ENCODE measurements around the gene ATG13. TPM values are rescaled to one million over a fixed set of nuclear protein-coding genes. Genes with fewer than 3 reads are reported as not detected.
"Not testable (repeated sequence)": the region's sequence is repeated elsewhere in the genome, so short reads cannot be mapped to it uniquely, and the experiment has no call there.

Gene ATG13
- total RNA-seq, 2 donors from 2014 or later = 51.4 to 52.1 TPM

DNA sequence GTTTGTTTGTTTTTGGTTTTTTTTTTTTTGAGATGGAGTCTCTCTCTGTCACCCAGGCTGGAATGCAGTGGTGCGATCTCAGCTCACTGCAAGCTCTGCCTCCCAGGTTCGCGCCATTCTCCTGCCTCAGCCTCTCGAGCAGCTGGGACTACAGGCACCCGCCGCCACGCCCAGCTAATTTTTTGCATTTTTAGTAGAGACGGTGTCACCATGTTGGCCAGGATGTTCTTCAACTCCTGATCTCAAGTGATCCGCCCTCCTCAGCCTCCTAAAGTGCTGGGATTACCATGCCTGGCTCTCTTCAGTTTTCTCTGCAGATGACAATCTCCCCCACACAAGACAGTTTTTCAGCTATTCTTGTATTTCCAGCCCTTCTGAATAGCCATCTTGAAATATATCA, 92.0 kb downstream of the ATG13 start:
- DNase-seq; intact Hi-C loops (cut with DNase I); ATAC-seq: not testable (repeated sequence)

DNA sequence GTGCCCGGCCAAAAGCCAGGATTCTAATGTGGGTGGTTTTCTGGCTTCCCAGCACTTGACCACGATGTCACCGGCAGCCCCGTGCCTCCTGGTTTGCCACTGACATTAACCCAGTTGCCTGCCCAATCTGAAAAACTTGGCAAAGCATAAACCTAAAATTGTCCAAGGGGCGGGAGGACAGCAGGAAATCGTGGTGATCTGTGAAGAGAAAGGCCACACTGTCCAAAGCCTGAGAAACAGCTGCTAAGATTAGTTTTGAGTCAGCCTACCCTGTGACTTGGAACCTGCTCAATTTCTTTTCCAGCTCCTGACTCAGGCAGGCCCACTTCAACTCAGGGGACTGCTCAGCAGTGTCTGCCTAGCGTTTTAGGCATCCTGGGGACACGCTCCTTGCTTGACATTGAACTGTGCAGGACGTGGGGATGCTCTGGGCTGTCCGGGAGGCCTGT, 93.5 kb downstream of the ATG13 start:
- DNase-seq (peak; percentile 66), ATAC-seq (peak; percentile 97)
- intact Hi-C loops (cut with DNase I) = no loop called here

DNA sequence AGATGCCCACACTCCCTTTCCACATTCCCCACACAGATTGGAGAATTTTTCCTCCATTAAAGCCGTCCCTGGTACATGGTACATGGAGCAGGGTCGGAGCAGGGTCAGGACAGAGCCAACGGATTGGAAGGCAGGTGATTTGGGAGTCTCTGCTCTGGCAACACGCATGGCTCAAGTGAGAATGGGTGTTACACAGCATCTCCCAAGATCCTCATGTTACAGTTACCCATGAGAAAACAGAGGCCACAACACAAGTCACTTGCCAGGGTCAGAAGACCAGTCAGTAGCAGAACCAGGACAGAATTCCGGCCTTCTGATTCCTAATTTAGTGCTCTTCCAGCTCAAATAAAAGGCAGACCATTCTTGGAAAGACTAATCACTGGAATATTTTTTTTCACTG, 94.0 kb downstream of the ATG13 start:
- ATAC-seq (peak; percentile 32 to 42), DNase-seq (no peak)
- intact Hi-C loops (cut with DNase I) = no loop called here

DNA sequence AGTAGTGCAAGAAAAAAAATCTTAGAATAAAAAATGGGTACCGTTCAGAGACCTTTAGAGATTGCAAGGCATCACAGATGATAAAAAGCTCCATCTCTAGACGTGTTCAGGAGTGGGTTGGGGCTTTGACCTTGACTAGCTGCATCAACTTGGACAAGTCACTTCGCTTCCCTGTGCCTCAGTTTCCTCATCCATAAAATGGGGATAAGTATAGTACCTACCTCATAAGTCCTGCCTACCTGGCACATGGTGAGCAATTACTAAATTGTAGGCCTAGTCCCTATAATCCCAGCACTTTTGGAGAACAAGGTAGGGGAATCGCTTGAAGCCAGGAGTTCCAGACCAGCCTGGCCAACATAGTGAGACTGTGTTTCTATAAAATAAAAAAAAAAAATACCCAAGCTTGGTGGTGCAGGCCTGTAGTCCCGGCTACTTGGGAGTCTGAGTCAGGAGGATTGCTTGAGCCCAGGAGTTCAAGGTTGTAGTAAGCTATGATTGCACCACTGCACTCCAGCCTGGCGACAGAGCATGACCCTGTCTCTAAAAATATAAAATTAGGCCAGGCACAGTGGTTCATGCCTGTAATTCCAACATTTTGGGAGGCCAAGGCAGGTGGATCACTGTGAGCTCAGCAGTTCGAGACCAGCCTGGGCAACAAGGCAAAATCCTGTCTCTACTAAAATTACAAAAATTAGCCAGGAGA, 95.7 kb downstream of the ATG13 start:
- intact Hi-C loops (cut with DNase I) = no loop called here

DNA sequence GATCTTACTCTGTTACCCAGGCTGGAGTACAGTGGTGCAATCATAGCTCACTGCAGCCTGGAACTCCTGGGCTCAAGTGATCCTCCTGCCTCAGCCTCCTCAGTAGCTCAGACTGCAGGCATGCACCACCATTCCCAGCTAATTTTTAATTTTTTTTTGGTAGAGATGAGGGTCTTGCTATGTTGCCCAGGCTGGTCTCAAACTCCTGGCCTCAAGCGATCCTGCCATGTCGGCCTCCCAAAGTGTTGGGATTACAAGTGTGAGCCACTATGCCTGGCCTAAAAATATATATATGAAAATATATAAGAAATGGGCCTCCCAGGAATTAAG, 100.4 kb downstream of the ATG13 start:
- intact Hi-C loops (cut with DNase I); ATAC-seq; DNase-seq: not testable (repeated sequence)

More for the DNA sequence above, 95.7 kb downstream of the ATG13 start:
- DNase-seq (no peak), ATAC-seq (no peak)

DNA sequence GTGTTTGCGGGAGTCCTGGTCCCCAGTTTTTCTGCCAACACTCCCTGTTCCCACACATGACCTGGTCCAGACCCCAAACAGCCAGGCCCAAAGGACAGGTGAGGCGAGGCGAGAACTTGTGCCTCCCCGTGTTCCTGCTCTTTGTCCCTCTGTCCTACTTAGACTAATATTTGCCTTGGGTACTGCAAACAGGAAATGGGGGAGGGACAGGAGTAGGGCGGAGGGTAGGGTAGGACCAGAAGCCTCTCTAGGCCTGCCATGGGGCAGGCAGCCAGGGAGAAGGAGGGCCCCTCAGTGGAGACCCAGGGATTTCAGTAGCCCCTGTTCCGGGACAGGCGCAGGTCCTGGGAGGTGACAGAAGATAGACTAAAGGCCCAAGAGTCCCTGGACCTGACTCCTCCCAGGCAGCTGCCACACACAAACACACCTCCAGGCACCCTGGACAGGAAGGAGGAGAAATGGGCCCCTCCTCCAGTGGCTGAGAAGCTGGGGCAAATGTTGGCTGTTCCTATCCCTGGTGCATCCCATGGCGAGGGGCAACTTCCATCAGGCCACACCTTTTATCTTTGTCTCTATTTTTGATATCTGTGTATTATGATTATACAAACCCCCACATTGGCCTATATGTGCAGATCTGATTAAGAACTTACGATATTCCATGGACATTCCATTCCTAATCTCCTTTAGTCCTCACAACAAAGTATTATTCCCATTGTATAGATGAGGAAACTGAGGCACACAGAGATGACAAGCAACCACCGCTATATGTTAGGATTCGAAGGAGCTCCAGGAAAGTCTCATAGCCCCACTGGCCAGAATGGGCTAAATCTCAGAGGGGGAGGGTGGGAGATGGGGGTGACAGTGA, 101.0 kb downstream of the ATG13 start:
- DNase-seq = no peak
- peak in 1 of 2 donors; percentile 28 for ATAC-seq
- intact Hi-C loops (cut with DNase I) = no loop called here

DNA sequence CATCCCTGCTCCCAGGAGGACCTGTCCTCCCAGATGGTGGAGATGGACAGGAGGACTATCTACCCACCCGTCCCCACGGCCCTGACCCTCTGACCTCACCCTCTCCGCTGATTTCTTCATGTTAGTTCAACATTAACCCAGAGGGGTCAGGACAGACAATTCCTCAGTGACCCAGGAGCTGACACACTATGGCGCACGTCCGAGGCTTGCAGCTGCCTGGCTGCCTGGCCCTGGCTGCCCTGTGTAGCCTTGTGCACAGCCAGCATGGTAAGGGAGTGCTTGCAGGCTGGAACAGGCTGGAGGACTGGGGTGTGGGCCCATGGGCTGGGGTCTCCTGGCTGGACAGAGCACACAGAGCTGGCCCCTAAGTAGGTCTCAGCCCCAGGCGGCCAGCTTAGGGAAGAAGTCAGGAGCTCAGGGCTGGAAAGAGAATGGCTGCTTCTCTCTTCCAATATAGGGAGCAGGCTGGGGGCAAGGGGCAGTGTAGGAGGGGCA, 101.7 kb downstream of the ATG13 start, which contains the start of gene F2:
Gene F2 (plus strand): TSS at position 166 of the 495 bp plus-strand sequence. CDS start 23 bp downstream, at position 189.
- ATAC-seq (no peak), DNase-seq (no peak)
- intact Hi-C loops (cut with DNase I) = no loop called here

DNA sequence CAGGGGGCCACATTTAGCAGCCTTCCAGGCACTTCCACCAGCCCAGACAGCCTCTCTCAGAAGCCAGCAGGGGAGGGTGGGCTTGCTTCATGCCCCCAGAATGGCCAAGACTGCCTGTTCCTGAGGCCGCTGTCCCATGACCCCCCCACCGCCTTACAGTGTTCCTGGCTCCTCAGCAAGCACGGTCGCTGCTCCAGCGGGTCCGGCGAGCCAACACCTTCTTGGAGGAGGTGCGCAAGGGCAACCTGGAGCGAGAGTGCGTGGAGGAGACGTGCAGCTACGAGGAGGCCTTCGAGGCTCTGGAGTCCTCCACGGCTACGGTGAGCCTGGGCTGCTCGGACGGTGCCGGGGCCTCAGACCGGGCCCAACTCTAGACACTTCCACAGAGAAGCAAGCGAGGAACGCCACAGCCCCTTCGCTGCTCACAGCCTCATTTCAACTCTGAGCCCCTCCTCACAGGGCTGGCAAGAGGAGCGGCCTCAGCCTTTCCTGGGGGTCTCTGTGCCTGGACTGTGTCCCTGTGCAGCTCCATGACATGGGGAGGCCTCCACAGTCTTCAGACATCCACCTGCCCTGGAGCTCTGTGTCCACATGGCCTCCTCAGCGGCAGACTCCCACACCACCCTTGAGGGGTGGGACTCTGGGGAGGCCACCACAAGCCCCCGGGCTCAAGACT, 102.3 kb downstream of the ATG13 start:
- intact Hi-C loops (cut with DNase I) = no loop called here
- DNase-seq (no peak), ATAC-seq (no peak)

DNA sequence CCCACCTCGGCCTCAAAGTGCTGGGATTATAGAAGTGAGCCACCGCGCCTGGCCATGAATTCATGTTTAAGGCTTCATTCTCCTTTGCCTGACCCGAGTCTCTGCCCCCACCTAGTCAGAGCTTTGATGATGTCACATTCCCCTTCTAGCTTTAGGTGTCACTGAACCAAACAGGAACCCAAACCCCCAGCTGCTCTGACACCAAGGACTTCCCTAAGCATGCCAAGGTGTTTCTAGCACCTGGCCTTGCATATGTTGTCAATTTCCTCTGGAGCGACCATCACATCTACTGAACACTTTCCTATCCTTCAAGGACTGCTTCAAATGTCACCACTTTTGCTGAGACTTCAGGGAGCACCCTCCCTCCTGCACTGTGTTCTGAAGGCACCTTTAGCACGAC, 103.9 kb downstream of the ATG13 start:
- no peak for DNase-seq
- intact Hi-C loops (cut with DNase I) = no loop called here
- no peak for ATAC-seq

DNA sequence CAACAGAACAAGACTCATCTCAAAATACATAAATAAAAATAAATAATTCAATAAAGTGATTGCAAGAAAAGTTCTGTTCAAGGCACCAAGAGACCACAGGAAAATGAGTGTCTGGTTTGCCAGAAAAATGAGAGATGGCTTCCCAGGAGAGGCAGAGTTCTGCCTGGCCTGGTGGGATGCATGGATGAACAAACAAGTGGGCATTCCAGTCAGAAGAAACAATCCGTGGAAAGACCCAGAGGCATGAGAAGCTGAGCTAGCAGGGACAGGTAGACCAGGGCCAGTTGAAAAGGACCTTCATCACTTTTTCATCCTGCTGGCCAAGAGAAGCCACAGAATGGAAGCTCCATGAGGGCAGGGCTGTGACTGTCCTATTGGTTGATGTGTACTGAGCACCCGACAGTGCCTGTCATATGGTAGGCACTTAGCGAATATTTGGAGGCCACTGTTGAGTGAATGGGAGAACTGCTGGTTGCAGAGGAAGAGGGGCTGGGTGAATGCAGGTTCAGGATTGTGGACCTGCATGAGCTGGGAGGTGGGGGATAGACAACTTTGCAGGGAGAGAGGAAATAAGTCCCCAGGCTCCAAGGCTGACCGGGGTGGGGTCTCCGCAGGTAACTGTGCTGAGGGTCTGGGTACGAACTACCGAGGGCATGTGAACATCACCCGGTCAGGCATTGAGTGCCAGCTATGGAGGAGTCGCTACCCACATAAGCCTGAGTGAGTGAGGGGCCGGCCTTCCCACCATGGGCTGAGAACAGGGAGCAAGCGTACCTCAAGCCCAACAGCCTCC, 105.4 kb downstream of the ATG13 start:
- ATAC-seq (no peak), DNase-seq (no peak)
- intact Hi-C loops (cut with DNase I) = no loop called here

DNA sequence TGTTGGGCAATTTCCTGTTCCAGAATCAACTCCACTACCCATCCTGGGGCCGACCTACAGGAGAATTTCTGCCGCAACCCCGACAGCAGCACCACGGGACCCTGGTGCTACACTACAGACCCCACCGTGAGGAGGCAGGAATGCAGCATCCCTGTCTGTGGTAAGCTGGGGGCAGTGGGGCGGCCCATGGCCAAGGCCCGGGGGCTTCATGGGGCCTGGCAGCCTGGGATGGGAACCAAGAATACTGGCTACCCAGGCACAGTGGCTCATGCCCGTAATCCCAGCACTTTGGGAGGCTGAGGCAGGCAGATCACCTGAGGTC, 106.0 kb downstream of the ATG13 start:
- ATAC-seq = no peak
- intact Hi-C loops (cut with DNase I) = no loop called here
- no peak for DNase-seq

DNA sequence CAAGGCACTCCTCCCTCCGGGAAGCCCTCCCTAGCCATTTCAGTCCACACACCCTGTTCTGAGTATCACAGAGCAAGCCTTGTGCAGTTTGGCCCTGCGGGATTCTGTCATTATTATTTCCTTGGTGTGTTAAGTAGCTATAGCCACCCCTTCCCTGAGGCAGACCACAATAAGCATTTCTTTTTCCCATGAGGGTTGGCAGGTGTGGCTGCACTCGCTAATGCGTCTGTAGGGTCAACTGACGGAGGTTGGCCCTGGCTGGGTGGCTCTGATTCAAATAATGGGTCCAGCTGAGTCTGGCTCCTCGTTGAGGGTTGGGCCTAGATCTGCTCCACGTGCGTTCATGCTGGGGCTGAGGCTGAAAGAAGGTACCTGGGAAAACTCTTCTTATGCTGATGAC, 106.7 kb downstream of the ATG13 start:
- ATAC-seq (no peak), DNase-seq (no peak)
- intact Hi-C loops (cut with DNase I) = no loop called here

Other genes starting within 250 kb of the ATG13 start
- 10 to 100 TPM; 11.0 to 15.2 TPM for gene MDK, start 235.9 kb upstream of the ATG13 start, total RNA-seq
- under 1 TPM in 1 of 2 donors, not detected in 1; 0.21 TPM for gene CHRM4, start 225.8 kb upstream of the ATG13 start, total RNA-seq
- gene AMBRA1, start 23.5 kb upstream of the ATG13 start, total RNA-seq = 10 to 100 TPM; 14.9 to 20.1 TPM
- 1 to 10 TPM; 2.9 to 3.9 TPM for gene HARBI1, start 326 bp upstream of the ATG13 start, total RNA-seq
- gene ARHGAP1, start 83.1 kb downstream of the ATG13 start, total RNA-seq = 100 to 1,000 TPM; 112 to 144 TPM
- gene ZNF408, start 83.5 kb downstream of the ATG13 start, total RNA-seq = 1 to 10 TPM; 7.4 to 9.3 TPM
- not detected for gene F2, start 101.7 kb downstream of the ATG13 start, total RNA-seq
- 10 to 100 TPM; 56.3 to 57.1 TPM for gene CKAP5, start 228.7 kb downstream of the ATG13 start, total RNA-seq